Limb (tissue), 2 donors: ENCODE measurements around the gene LRRC45.
A peak's percentile ranks its signal among the peaks of the same experiment; 100 is the strongest.

Source experiments
- DNase-seq, 2 donors: peaks; one replicate each; pipeline ENCODE4 v3.0.0-alpha.2; 2016; ENCODE audit errors: extremely low spot score in 2 of 2

LRRC45 gene

GRCh38 chr17:82061047-82061925 lies 38.2 kb downstream of the LRRC45 start:
- DNase-seq: no peak

GRCh38 chr17:82062076-82062983 lies 39.2 kb downstream of the LRRC45 start:
- DNase-seq: no peak

GRCh38 chr17:82062984-82063368 lies 39.9 kb downstream of the LRRC45 start:
- DNase-seq: no peak

GRCh38 chr17:82063424-82064415 lies 40.6 kb downstream of the LRRC45 start:
- DNase-seq: no peak

- no peak for DNase-seq
These were observed 41.5 kb downstream of the LRRC45 start for GRCh38 chr17:82064433-82065192.

GRCh38 chr17:82065193-82065637 lies 42.1 kb downstream of the LRRC45 start:
- no peak for DNase-seq

GRCh38 chr17:82065638-82066303 lies 42.7 kb downstream of the LRRC45 start, which contains the start of gene DUS1L:
Gene DUS1L (minus strand): TSS chr17:82065804. CDS start chr17:82065059, 745 bp downstream.
- DNase-seq: peak; percentile 13 to 83

- DNase-seq: no peak
These were observed 47.5 kb downstream of the LRRC45 start for GRCh38 chr17:82070611-82071010.

GRCh38 chr17:82072827-82073226 lies 49.7 kb downstream of the LRRC45 start:
- DNase-seq: no peak

GRCh38 chr17:82073446-82073845 lies 50.3 kb downstream of the LRRC45 start:
- DNase-seq: no peak

- DNase-seq: no peak
These were observed 53.1 kb downstream of the LRRC45 start for GRCh38 chr17:82076018-82076784.

GRCh38 chr17:82076785-82077591 lies 53.9 kb downstream of the LRRC45 start:
- no peak for DNase-seq

- DNase-seq: no peak
These were observed 54.7 kb downstream of the LRRC45 start for GRCh38 chr17:82077617-82078358.

- no peak for DNase-seq
These were observed 55.3 kb downstream of the LRRC45 start for GRCh38 chr17:82078433-82078832.

GRCh38 chr17:82079001-82079677 lies 56.0 kb downstream of the LRRC45 start:
- DNase-seq: no peak

GRCh38 chr17:82080048-82080788 lies 57.1 kb downstream of the LRRC45 start:
- DNase-seq: no peak
